Mesenchymal stem cell (in vitro differentiated cells and primary cell): Measurements from ENCODE around the gene MYMX.
A peak's percentile ranks its signal among the peaks of the same experiment; 100 is the strongest.

Source experiments
- DNase-seq: peaks from one replicate; pipeline ENCODE4 v3.0.0-alpha.2; 2013
- H2AFZ ChIP-seq: one replicate; pipeline ENCODE4 v1.6.1; 2013; ENCODE audit warnings: low read depth, mild to moderate bottlenecking, control low read depth, inconsistent platforms, low read length, moderate library complexity
- H2AK5ac ChIP-seq: 2 replicates; pipeline ENCODE4 v1.6.1; 2013; ENCODE audit warnings: low read length, moderate library complexity, mild to moderate bottlenecking, inconsistent platforms; ENCODE audit not compliant: severe bottlenecking
- H2BK120ac ChIP-seq: one replicate; pipeline ENCODE4 v1.6.1; 2013; ENCODE audit warnings: low read depth, mild to moderate bottlenecking, inconsistent platforms, low read length, moderate library complexity
- H2BK12ac ChIP-seq, 2 experiments: one replicate each; pipeline ENCODE4 v1.6.1; 2013; ENCODE audit warnings: inconsistent platforms in 2 of 2, low read length in 2 of 2, mild to moderate bottlenecking in 2 of 2, moderate library complexity in 2 of 2, control low read depth in 1 of 2
- H2BK15ac ChIP-seq: one replicate; pipeline ENCODE4 v1.6.1; 2013; ENCODE audit warnings: mild to moderate bottlenecking, low read depth, inconsistent platforms; ENCODE audit not compliant: poor library complexity, severe bottlenecking
- H2BK5ac ChIP-seq: 2 replicates; pipeline ENCODE4 v1.6.1; 2013; ENCODE audit warnings: low read depth, mild to moderate bottlenecking, low read length, control low read depth, inconsistent platforms; ENCODE audit not compliant: poor library complexity, severe bottlenecking
- H3K14ac ChIP-seq, 2 experiments: one replicate each; pipeline ENCODE4 v1.6.1; 2013; ENCODE audit warnings: inconsistent platforms in 2 of 2, low read length in 2 of 2, control low read depth in 1 of 2, mild to moderate bottlenecking in 1 of 2, moderate library complexity in 1 of 2
- H3K18ac ChIP-seq, 2 experiments: one replicate each; pipeline ENCODE4 v1.6.1; 2013; ENCODE audit warnings: inconsistent platforms in 2 of 2, low read length in 2 of 2, control low read depth in 1 of 2, low read depth in 1 of 2, mild to moderate bottlenecking in 1 of 2
- H3K23ac ChIP-seq, 2 experiments: one replicate each; pipeline ENCODE4 v1.6.1; 2013; ENCODE audit warnings: inconsistent platforms in 2 of 2, low read length in 2 of 2, mild to moderate bottlenecking in 2 of 2, moderate library complexity in 2 of 2, control low read depth in 1 of 2
- H3K27ac ChIP-seq: 2 replicates; pipeline ENCODE4 v1.5.1; 2013; ENCODE audit warnings: mild to moderate bottlenecking, moderate library complexity, low read length, control low read depth, inconsistent platforms; ENCODE audit not compliant: poor library complexity, severe bottlenecking
- H3K27me3 ChIP-seq, 2 experiments: 2 replicates each; pipeline versions ENCODE4 v1.6.1 to v1.7.0; 2013; ENCODE audit warnings: low read length in 2 of 2, mild to moderate bottlenecking in 2 of 2, moderate library complexity in 2 of 2, control low read depth in 1 of 2, inconsistent platforms in 1 of 2; ENCODE audit not compliant: control insufficient read depth in 1 of 2, insufficient read depth in 1 of 2
- H3K36me3 ChIP-seq, 2 experiments: 2 replicates each; pipeline versions ENCODE4 v1.6.1 to v1.7.0; 2013; ENCODE audit warnings: low read length in 2 of 2, control low read depth in 1 of 2, inconsistent platforms in 1 of 2, low read depth in 1 of 2, mild to moderate bottlenecking in 1 of 2; ENCODE audit not compliant: insufficient read depth in 2 of 2, control insufficient read depth in 1 of 2
- H3K4ac ChIP-seq, 2 experiments: one replicate each; pipeline ENCODE4 v1.6.1; 2013; ENCODE audit warnings: inconsistent platforms in 2 of 2, low read length in 2 of 2, mild to moderate bottlenecking in 2 of 2, moderate library complexity in 2 of 2, control low read depth in 1 of 2, low read depth in 1 of 2
- H3K4me1 ChIP-seq: 2 replicates; pipeline ENCODE4 v1.6.1; 2013; ENCODE audit warnings: low read depth, low read length, control low read depth; ENCODE audit not compliant: control insufficient read depth, insufficient read depth
- H3K4me2 ChIP-seq: 2 replicates; pipeline ENCODE4 v1.6.1; 2013; ENCODE audit warnings: low read length, mild to moderate bottlenecking, inconsistent platforms; ENCODE audit not compliant: poor library complexity, severe bottlenecking
- H3K4me3 ChIP-seq, 2 experiments: 2 replicates each; pipeline versions ENCODE4 v1.5.1 to v1.7.0; 2013; ENCODE audit warnings: low read length in 2 of 2, mild to moderate bottlenecking in 2 of 2, control low read depth in 1 of 2, low read depth in 1 of 2; ENCODE audit not compliant: insufficient read depth in 1 of 2
- H3K79me1 ChIP-seq: replicated peaks from 2 replicates; pipeline ENCODE4 v1.6.1; 2013; ENCODE audit warnings: mild to moderate bottlenecking, control low read depth, low read length, inconsistent platforms; ENCODE audit not compliant: poor library complexity, severe bottlenecking
- H3K9ac ChIP-seq: 2 replicates; pipeline ENCODE4 v1.7.0; 2013; ENCODE audit warnings: mild to moderate bottlenecking, low read length, moderate library complexity
- H3K9me3 ChIP-seq: 2 replicates; pipeline ENCODE4 v1.7.0; 2013; ENCODE audit warnings: mild to moderate bottlenecking, low read length; ENCODE audit not compliant: control insufficient read depth
- H4K8ac ChIP-seq: one replicate; pipeline ENCODE4 v1.6.1; 2013; ENCODE audit warnings: inconsistent platforms, mild to moderate bottlenecking, low read length, moderate library complexity
- H4K91ac ChIP-seq: one replicate; pipeline ENCODE4 v1.6.1; 2013; ENCODE audit warnings: mild to moderate bottlenecking, low read length, inconsistent platforms
- WGBS: methylation state at CpG from one replicate; pipeline ENCODE4 v1.1.7; 2013; ENCODE audit warnings: mixed read lengths; 5-methylcytosine and 5-hydroxymethylcytosine counted together

The MYMX gene

GRCh38 chr6:44260451-44261297 is 43.9 kb downstream of the MYMX start:
- Histone ChIP-seq H3K23ac (no peak overlapping the region), H2BK12ac (no peak overlapping the region), H3K4me1 (peaks cover 38% of the 10 kb centered on the region), H2AFZ (no peak overlapping the region), H3K4ac (no peak overlapping the region), H3K4me3 (no peak overlapping the region), H3K9me3 (no peaks in the 10 kb centered on the region), H3K27ac (no peak overlapping the region), H3K18ac (no peak overlapping the region), H2BK5ac (no peak overlapping the region), H3K4me2 (no peak overlapping the region), H4K91ac (no peak overlapping the region), H4K8ac (no peak overlapping the region), H2BK15ac (no peak overlapping the region), H2AK5ac (no peak overlapping the region), H3K14ac (no peak overlapping the region), H2BK120ac (no peak overlapping the region), H3K27me3 (no peaks in the 10 kb centered on the region), H3K36me3 (peaks cover 30 to 36% of the 10 kb centered on the region in 2 experiments), H3K9ac (no peak overlapping the region), H3K79me1 (peaks cover 27% of the 10 kb centered on the region)
- WGBS: 93% methylated on average over 6 of the region's 6 CpGs
- no peak for DNase-seq

- Histone ChIP-seq H3K23ac (no peak overlapping the region), H3K36me3 (peaks cover 27 to 36% of the 10 kb centered on the region in 2 experiments), H2BK12ac (no peak overlapping the region), H3K4me2 (no peak overlapping the region), H3K9ac (no peak overlapping the region), H3K9me3 (no peaks in the 10 kb centered on the region), H3K27ac (no peak overlapping the region), H3K18ac (no peak overlapping the region), H3K27me3 (peaks cover 0 to 1% of the 10 kb centered on the region in 2 experiments), H2BK5ac (no peak overlapping the region), H2BK15ac (no peak overlapping the region), H3K79me1 (peaks cover 27% of the 10 kb centered on the region), H4K91ac (no peak overlapping the region), H3K4me1 (peaks cover 37% of the 10 kb centered on the region), H2AFZ (no peak overlapping the region), H4K8ac (no peak overlapping the region), H2BK120ac (no peak overlapping the region), H2AK5ac (no peak overlapping the region), H3K14ac (no peak overlapping the region), H3K4ac (no peak overlapping the region), H3K4me3 (no peak overlapping the region)
- no peak for DNase-seq
- 98% methylated on average over 8 of the region's 8 CpGs for WGBS
Measured at GRCh38 chr6:44261581-44261980, 44.9 kb downstream of the MYMX start.

- H3K4me2 ChIP-seq: peak overlapping the region; percentile 95
- H3K18ac ChIP-seq: peak overlapping the region in 1 of 2 experiments; percentile 28
- H3K4ac ChIP-seq: no peak overlapping the region
- no peak overlapping the region for H2BK12ac ChIP-seq
- H3K4me3 ChIP-seq: peak overlapping the region in 1 of 2 experiments; percentile 92
- H3K36me3 ChIP-seq: peaks cover 27 to 36% of the 10 kb centered on the region in 2 experiments
- DNase-seq: no peak
- no peak overlapping the region for H3K14ac ChIP-seq
- no peaks in the 10 kb centered on the region for H3K9me3 ChIP-seq
- H4K91ac ChIP-seq: no peak overlapping the region
- H3K9ac ChIP-seq: peak overlapping the region; percentile 63
- WGBS: 85% methylated on average over 7 of the region's 7 CpGs
- H2AFZ ChIP-seq: no peak overlapping the region
- peak overlapping the region; percentile 25 for H3K27ac ChIP-seq
- H2BK15ac ChIP-seq: no peak overlapping the region
- peak overlapping the region; percentile 40 for H2AK5ac ChIP-seq
- H3K79me1 ChIP-seq: peaks cover 27% of the 10 kb centered on the region
- no peak overlapping the region for H2BK5ac ChIP-seq
- H2BK120ac ChIP-seq: no peak overlapping the region
- peaks cover 35% of the 10 kb centered on the region for H3K4me1 ChIP-seq
- peaks cover 0 to 8% of the 10 kb centered on the region in 2 experiments for H3K27me3 ChIP-seq
- H3K23ac ChIP-seq: no peak overlapping the region
- peak overlapping the region; percentile 16 for H4K8ac ChIP-seq
Measured at GRCh38 chr6:44262467-44263353, 46.0 kb downstream of the MYMX start.
